Neural cell (in vitro differentiated cells): ENCODE measurements around the gene CPNE2. TPM values are rescaled to one million over a fixed set of nuclear protein-coding genes. Genes with fewer than 3 reads are reported as not detected.

Experiments used
- H2AFZ ChIP-seq: fragments of 200-600, 300-800 bp; sonication (generic), shearing (Covaris generic); 2 replicates; pipeline ENCODE4 v1.6.0; 2014; ENCODE audit warnings: low read depth, mild to moderate bottlenecking, antibody characterized with exemption, low read length, moderate library complexity
- H3F3A ChIP-seq: fragments of 200-600 bp; shearing (Covaris generic); 2 replicates; pipeline ENCODE4 v1.6.1; 2016; ENCODE audit warnings: mild to moderate bottlenecking, moderate library complexity, mixed read lengths, antibody characterized with exemption, low read length; ENCODE audit not compliant: insufficient read depth, poor library complexity, severe bottlenecking
- H3K27ac ChIP-seq: fragments of 200-600, 300-800 bp; sonication (generic), shearing (Covaris generic); 2 replicates; pipeline ENCODE4 v1.5.1; 2014; ENCODE audit warnings: mild to moderate bottlenecking, low read length, moderate library complexity
- H3K27me3 ChIP-seq: fragments of 300-800, 200-600 bp; sonication (generic), shearing (Covaris generic); 2 replicates; pipeline ENCODE4 v1.6.0; 2014; ENCODE audit warnings: mild to moderate bottlenecking, low read depth, low read length, moderate library complexity; ENCODE audit not compliant: insufficient read depth
- H3K36me3 ChIP-seq: fragments of 300-800, 200-600 bp; sonication (generic), shearing (Covaris generic); 2 replicates; pipeline ENCODE4 v1.5.1; 2014; ENCODE audit warnings: mild to moderate bottlenecking, antibody characterized with exemption, low read length, moderate library complexity; ENCODE audit not compliant: insufficient read depth
- H3K4me2 ChIP-seq: fragments of 300-800, 200-600 bp; sonication (generic), shearing (Covaris generic); 2 replicates; pipeline ENCODE4 v1.6.0; 2014; ENCODE audit warnings: mild to moderate bottlenecking, low read length
- H3K4me3 ChIP-seq: fragments of 300-800, 200-600 bp; sonication (generic), shearing (Covaris generic); 2 replicates; pipeline ENCODE4 v1.5.1; 2014; ENCODE audit warnings: mild to moderate bottlenecking, low read length, moderate library complexity
- H3K79me2 ChIP-seq: fragments of 200-600 bp; shearing (Covaris generic); replicated peaks from 2 replicates; pipeline ENCODE4 v1.6.0; 2014; ENCODE audit warnings: mild to moderate bottlenecking, low read length, moderate library complexity; ENCODE audit not compliant: insufficient read depth
- H3K9ac ChIP-seq: fragments of 300-800, 200-600 bp; sonication (generic), shearing (Covaris generic); 2 replicates; pipeline ENCODE4 v1.6.1; 2016; ENCODE audit warnings: mild to moderate bottlenecking, low read length, mixed read lengths
- H3K9me2 ChIP-seq: fragments of 200-600 bp; shearing (Covaris generic); 2 replicates; pipeline ENCODE4 v1.6.1; 2016; ENCODE audit warnings: mild to moderate bottlenecking, low read length, mixed read lengths; ENCODE audit not compliant: insufficient read depth
- H3K9me3 ChIP-seq: fragments of 200-600, 300-800 bp; sonication (generic), shearing (Covaris generic); 2 replicates; pipeline ENCODE4 v1.6.1; 2016; ENCODE audit warnings: mild to moderate bottlenecking, mixed run types, low read length, moderate library complexity, mixed read lengths
- H4K20me1 ChIP-seq: fragments of 200-600 bp; shearing (Covaris generic); 2 replicates; pipeline ENCODE4 v1.6.1; 2016; ENCODE audit warnings: mild to moderate bottlenecking, mixed run types; ENCODE audit not compliant: insufficient read depth
- EP300 ChIP-seq: fragments of 450-650 bp; conservative IDR thresholded peaks from 2 replicates; pipeline ENCODE4 v1.6.1; 2014; ENCODE audit warnings: antibody characterized with exemption, mild to moderate bottlenecking, moderate library complexity; ENCODE audit not compliant: poor library complexity, severe bottlenecking
- EZH2 ChIP-seq: fragments of 200-600, 300-800 bp; shearing (Covaris generic), sonication (generic); IDR thresholded peaks from 2 replicates; pipeline ENCODE4 v1.6.1; 2014; ENCODE audit warnings: antibody characterized with exemption, low read length, borderline replicate concordance, mild to moderate bottlenecking; ENCODE audit not compliant: insufficient read depth, poor library complexity, severe bottlenecking
- MXI1 ChIP-seq: fragments of 450-650 bp; conservative IDR thresholded peaks from 2 replicates; pipeline ENCODE4 v1.6.1; 2014; ENCODE audit warnings: antibody characterized with exemption, mild to moderate bottlenecking; ENCODE audit not compliant: poor library complexity, severe bottlenecking
- POLR2AphosphoS5 ChIP-seq: IDR thresholded peaks from 2 replicates; pipeline ENCODE4 v1.6.1; 2012
- RAD21 ChIP-seq: fragments of 450-650 bp; conservative IDR thresholded peaks from 2 replicates; pipeline ENCODE4 v1.6.1; 2014; ENCODE audit warnings: antibody characterized with exemption, mild to moderate bottlenecking, moderate library complexity
- SMC3 ChIP-seq: fragments of 450-650 bp; conservative IDR thresholded peaks from 2 replicates; pipeline ENCODE4 v1.6.1; 2014; ENCODE audit warnings: antibody characterized with exemption, mild to moderate bottlenecking, moderate library complexity; ENCODE audit not compliant: poor library complexity
- TAF1 ChIP-seq: IDR thresholded peaks from 2 replicates; pipeline ENCODE4 v1.6.1; 2012; ENCODE audit warnings: low read depth
- polyA minus RNA-seq: library from RNA; depleted of rRNA, polyadenylated mRNA; stranded (reverse); fragments of >200 nt; gene quantifications from 2 replicates; pipeline ENCODE4 v1.2.3, GENCODE V29; 2014
- polyA plus RNA-seq: library from polyadenylated mRNA; depleted of rRNA; stranded (reverse); fragments of >200 nt; gene quantifications from 2 replicates; pipeline ENCODE4 v1.2.3, GENCODE V29; 2014
- TF ChIP-seq, protein P1 (sequence below): fragments of 450-650 bp; IDR thresholded peaks from 2 replicates; pipeline ENCODE4 v1.5.1; 2014; ENCODE audit warnings: antibody characterized with exemption, mild to moderate bottlenecking, moderate library complexity; ENCODE audit not compliant: poor library complexity, severe bottlenecking
- TF ChIP-seq, protein P2 (sequence below): IDR thresholded peaks from 2 replicates; pipeline ENCODE4 v1.6.1; 2012; ENCODE audit warnings: borderline replicate concordance

Gene CPNE2
- polyA plus RNA-seq (16.4 and 18.6 TPM in 2 replicates), polyA minus RNA-seq (10.5 and 11.6 TPM in 2 replicates)

DNA sequence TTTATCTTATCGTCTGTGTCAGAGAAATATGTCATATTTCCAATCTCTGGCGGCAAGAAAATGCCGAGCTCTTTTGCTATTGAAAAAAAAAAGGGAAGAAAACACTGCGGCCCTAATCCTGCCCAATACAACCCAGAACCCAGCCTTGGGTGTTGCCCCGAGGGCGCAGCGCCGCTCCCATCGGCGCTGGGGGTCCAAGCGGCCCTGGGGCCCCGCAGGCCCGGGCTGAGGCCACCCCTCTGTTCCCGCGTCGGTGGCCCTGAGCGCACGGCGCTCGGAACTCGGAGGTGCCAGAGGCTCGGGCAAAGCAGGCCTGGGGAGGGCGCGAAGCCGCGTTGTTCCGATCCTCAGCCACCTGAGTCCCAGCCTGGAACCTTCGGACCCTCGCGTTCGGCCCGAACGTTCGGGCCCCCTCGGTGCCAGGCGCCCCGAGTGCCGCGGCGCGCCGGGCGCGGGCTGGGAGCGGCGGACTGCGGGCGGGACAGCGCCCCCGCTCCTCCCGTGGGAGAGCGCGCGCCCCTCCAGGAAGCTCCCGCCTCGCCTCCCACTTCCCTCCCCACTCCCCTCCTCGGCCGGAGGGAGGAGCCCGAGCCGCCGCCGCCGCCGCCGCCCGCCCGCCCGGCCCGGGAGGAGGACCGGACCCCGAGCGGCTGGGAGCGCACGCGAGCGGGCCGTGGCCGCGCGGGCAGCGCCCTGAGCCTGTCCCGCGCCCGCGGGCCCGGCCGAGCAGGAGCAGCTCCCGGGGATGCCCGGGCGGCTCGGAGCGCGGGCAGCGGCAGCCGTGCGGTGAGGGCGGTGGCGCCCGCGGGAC, at the start of gene CPNE2:
Gene CPNE2 (plus strand): TSS at position 609 of the 811 bp plus-strand sequence. CDS start 18,160 bp downstream, outside the sequence.
- no peak for TF ChIP-seq EP300
- peak; percentile 30 for TF ChIP-seq MXI1
- peak; percentile 1 for TF ChIP-seq TAF1
- H3K27me3 ChIP-seq = peaks cover 8% of the 10 kb centered on the region
- no peaks in the 10 kb centered on the region for H3K36me3 ChIP-seq
- H3F3A ChIP-seq = no peaks in the 10 kb centered on the region
- H3K9me3 ChIP-seq = no peaks in the 10 kb centered on the region
- no peaks in the 10 kb centered on the region for H4K20me1 ChIP-seq
- H3K4me2 ChIP-seq = no peak within 1 kb of the TSS
- H3K4me3 ChIP-seq = peak within 1 kb of the TSS; percentile 69
- peak within 1 kb of the TSS; percentile 56 for H2AFZ ChIP-seq
- peak within 1 kb of the TSS; percentile 61 for H3K9ac ChIP-seq
- H3K79me2 ChIP-seq = no peaks in the 10 kb centered on the region
- H3K27ac ChIP-seq = peak within 1 kb of the TSS; percentile 19
- no peaks in the 10 kb centered on the region for H3K9me2 ChIP-seq

DNA sequence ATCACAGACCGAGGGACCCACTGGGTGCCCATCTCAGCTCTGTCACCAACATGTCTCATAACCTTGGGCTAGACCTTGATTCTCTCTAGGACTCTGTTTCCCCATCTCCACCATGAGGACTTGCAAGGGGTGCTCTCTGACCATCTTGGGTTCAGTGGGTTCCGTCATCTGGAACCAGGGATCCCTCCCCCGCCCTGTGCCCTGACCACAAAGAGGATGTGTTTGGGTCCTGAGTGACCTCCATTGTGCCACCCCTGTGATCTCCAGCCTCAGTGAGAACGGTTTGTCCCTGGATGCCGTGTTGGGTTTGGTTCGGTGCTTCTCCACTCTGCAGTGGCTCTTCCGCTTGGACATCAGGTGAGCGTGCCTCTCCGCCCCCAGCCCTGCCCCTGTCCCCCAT, 49.1 kb upstream of the CPNE2 start:
- H2AFZ ChIP-seq = no peak overlapping the region
- H3K9me3 ChIP-seq = no peaks in the 10 kb centered on the region
- TF ChIP-seq TAF1 (no peak), POLR2AphosphoS5 (no peak), EZH2 (no peak), MXI1 (no peak), SMC3 (no peak), EP300 (no peak), RAD21 (no peak)
- TF ChIP-seq, protein P1, sequence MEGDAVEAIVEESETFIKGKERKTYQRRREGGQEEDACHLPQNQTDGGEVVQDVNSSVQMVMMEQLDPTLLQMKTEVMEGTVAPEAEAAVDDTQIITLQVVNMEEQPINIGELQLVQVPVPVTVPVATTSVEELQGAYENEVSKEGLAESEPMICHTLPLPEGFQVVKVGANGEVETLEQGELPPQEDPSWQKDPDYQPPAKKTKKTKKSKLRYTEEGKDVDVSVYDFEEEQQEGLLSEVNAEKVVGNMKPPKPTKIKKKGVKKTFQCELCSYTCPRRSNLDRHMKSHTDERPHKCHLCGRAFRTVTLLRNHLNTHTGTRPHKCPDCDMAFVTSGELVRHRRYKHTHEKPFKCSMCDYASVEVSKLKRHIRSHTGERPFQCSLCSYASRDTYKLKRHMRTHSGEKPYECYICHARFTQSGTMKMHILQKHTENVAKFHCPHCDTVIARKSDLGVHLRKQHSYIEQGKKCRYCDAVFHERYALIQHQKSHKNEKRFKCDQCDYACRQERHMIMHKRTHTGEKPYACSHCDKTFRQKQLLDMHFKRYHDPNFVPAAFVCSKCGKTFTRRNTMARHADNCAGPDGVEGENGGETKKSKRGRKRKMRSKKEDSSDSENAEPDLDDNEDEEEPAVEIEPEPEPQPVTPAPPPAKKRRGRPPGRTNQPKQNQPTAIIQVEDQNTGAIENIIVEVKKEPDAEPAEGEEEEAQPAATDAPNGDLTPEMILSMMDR = no peak
- TF ChIP-seq, protein P2, sequence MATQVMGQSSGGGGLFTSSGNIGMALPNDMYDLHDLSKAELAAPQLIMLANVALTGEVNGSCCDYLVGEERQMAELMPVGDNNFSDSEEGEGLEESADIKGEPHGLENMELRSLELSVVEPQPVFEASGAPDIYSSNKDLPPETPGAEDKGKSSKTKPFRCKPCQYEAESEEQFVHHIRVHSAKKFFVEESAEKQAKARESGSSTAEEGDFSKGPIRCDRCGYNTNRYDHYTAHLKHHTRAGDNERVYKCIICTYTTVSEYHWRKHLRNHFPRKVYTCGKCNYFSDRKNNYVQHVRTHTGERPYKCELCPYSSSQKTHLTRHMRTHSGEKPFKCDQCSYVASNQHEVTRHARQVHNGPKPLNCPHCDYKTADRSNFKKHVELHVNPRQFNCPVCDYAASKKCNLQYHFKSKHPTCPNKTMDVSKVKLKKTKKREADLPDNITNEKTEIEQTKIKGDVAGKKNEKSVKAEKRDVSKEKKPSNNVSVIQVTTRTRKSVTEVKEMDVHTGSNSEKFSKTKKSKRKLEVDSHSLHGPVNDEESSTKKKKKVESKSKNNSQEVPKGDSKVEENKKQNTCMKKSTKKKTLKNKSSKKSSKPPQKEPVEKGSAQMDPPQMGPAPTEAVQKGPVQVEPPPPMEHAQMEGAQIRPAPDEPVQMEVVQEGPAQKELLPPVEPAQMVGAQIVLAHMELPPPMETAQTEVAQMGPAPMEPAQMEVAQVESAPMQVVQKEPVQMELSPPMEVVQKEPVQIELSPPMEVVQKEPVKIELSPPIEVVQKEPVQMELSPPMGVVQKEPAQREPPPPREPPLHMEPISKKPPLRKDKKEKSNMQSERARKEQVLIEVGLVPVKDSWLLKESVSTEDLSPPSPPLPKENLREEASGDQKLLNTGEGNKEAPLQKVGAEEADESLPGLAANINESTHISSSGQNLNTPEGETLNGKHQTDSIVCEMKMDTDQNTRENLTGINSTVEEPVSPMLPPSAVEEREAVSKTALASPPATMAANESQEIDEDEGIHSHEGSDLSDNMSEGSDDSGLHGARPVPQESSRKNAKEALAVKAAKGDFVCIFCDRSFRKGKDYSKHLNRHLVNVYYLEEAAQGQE = no peak
- H3K4me3 ChIP-seq = no peak overlapping the region
- H3K27ac ChIP-seq = no peak overlapping the region
- H3K36me3 ChIP-seq = no peaks in the 10 kb centered on the region
- no peaks in the 10 kb centered on the region for H3K9me2 ChIP-seq
- H4K20me1 ChIP-seq = no peaks in the 10 kb centered on the region
- no peaks in the 10 kb centered on the region for H3K27me3 ChIP-seq
- no peak overlapping the region for H3K9ac ChIP-seq
- no peaks in the 10 kb centered on the region for H3K79me2 ChIP-seq
- no peak overlapping the region for H3K4me2 ChIP-seq
- no peaks in the 10 kb centered on the region for H3F3A ChIP-seq
